Measurements from ENCODE around the gene NAV2. TPM values are rescaled to one million over a fixed set of nuclear protein-coding genes. Genes with fewer than 3 reads are reported as not detected.

NAV2 gene
- total RNA-seq, 1 experiment from 2014 or later: 2.1 TPM

DNA sequence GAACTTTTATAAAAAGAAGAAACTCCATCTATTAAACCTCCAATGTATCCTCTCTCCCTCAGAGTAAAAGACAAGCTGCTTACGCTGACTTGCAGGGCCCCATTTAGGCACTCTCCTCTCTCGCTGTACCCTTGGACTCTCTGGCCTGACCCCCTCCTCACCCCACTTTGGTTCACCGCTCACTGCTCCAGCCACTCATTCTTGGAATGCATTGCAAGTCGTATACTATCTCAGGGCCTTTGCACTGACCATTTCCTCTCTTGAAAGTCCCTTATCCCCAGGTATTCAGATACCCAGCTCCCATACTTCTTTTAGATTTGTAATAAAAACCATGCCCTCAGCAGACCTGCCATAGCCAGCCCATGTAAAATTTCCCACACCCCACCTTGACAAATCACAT lies 308.1 kb downstream of the NAV2 start:
- Histone ChIP-seq H3K27ac (ENCODE audit: low read depth, low read length) (no peak overlapping the region), H3K4me1 (ENCODE audit: control insufficient read depth in 1 of 2, insufficient read depth in 2 of 2, low read length in 2 of 2) (no peaks in the 10 kb centered on the region), H3K9me2 (ENCODE audit: insufficient read depth) (no peaks in the 10 kb centered on the region), H3K9me3 (ENCODE audit: control insufficient read depth in 1 of 2, insufficient read depth in 1 of 2, low read depth in 1 of 2, low read length in 2 of 2) (no peaks in the 10 kb centered on the region), H3K79me2 (ENCODE audit: insufficient read depth, low read length) (no peaks in the 10 kb centered on the region), H3K36me3 (ENCODE audit: control insufficient read depth in 1 of 2, insufficient read depth in 2 of 2, low read length in 2 of 2) (no peaks in the 10 kb centered on the region), H3K4me2 (ENCODE audit: low read length) (no peak overlapping the region), H4K20me1 (ENCODE audit: insufficient read depth) (no peaks in the 10 kb centered on the region), H3K9ac (ENCODE audit: low read length) (no peak overlapping the region), H3K4me3 (replicated peaks in 1 of 2; ENCODE audit: low read depth in 1 of 2, low read length in 2 of 2) (no peak overlapping the region), H3K27me3 (ENCODE audit: insufficient read depth, low read length) (peaks cover 20% of the 10 kb centered on the region), H2AFZ (ENCODE audit: low read depth, low read length, poor library complexity, severe bottlenecking) (no peak overlapping the region)
- DNase-seq (ENCODE audit: low read depth, low spot score) (no peak), ATAC-seq (no peak)
- ChIA-PET CTCF (no interaction called here), POLR2A (no interaction called here), RAD21 (ENCODE audit: low non-redundant PET in 1 of 2, low total read pairs in 2 of 2, uncharacterized antibody in 2 of 2, unreplicated experiment in 2 of 2) (no interaction called here)
- no peak for TF ChIP-seq SIN3A (IDR thresholded peaks at IDR 0.05; ENCODE audit: low read depth)
- TF ChIP-seq, protein P1, sequence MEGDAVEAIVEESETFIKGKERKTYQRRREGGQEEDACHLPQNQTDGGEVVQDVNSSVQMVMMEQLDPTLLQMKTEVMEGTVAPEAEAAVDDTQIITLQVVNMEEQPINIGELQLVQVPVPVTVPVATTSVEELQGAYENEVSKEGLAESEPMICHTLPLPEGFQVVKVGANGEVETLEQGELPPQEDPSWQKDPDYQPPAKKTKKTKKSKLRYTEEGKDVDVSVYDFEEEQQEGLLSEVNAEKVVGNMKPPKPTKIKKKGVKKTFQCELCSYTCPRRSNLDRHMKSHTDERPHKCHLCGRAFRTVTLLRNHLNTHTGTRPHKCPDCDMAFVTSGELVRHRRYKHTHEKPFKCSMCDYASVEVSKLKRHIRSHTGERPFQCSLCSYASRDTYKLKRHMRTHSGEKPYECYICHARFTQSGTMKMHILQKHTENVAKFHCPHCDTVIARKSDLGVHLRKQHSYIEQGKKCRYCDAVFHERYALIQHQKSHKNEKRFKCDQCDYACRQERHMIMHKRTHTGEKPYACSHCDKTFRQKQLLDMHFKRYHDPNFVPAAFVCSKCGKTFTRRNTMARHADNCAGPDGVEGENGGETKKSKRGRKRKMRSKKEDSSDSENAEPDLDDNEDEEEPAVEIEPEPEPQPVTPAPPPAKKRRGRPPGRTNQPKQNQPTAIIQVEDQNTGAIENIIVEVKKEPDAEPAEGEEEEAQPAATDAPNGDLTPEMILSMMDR (IDR thresholded peaks at IDR 0.05 in 2 of 3, conservative IDR thresholded peaks at IDR 0.05 in 1 of 3; ENCODE audit: borderline replicate concordance in 1 of 3, insufficient read depth in 1 of 3, low read depth in 2 of 3, low read length in 2 of 3): no peak
- no peak for TF ChIP-seq ZNF274 (IDR thresholded peaks at IDR 0.05; ENCODE audit: low read depth, low read length)
- TF ChIP-seq, protein P2, sequence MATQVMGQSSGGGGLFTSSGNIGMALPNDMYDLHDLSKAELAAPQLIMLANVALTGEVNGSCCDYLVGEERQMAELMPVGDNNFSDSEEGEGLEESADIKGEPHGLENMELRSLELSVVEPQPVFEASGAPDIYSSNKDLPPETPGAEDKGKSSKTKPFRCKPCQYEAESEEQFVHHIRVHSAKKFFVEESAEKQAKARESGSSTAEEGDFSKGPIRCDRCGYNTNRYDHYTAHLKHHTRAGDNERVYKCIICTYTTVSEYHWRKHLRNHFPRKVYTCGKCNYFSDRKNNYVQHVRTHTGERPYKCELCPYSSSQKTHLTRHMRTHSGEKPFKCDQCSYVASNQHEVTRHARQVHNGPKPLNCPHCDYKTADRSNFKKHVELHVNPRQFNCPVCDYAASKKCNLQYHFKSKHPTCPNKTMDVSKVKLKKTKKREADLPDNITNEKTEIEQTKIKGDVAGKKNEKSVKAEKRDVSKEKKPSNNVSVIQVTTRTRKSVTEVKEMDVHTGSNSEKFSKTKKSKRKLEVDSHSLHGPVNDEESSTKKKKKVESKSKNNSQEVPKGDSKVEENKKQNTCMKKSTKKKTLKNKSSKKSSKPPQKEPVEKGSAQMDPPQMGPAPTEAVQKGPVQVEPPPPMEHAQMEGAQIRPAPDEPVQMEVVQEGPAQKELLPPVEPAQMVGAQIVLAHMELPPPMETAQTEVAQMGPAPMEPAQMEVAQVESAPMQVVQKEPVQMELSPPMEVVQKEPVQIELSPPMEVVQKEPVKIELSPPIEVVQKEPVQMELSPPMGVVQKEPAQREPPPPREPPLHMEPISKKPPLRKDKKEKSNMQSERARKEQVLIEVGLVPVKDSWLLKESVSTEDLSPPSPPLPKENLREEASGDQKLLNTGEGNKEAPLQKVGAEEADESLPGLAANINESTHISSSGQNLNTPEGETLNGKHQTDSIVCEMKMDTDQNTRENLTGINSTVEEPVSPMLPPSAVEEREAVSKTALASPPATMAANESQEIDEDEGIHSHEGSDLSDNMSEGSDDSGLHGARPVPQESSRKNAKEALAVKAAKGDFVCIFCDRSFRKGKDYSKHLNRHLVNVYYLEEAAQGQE (IDR thresholded peaks at IDR 0.05; ENCODE audit: low read depth): no peak
- TF ChIP-seq SP1 (IDR thresholded peaks at IDR 0.05; ENCODE audit: low read depth): no peak
- TF ChIP-seq SRF (IDR thresholded peaks at IDR 0.05; ENCODE audit: low read depth): no peak
- no peak for TF ChIP-seq FOSL1 (IDR thresholded peaks at IDR 0.05; ENCODE audit: low read depth)
- no peak for TF ChIP-seq EGR1 (IDR thresholded peaks at IDR 0.05; ENCODE audit: low read depth)
- TF ChIP-seq, protein P3, sequence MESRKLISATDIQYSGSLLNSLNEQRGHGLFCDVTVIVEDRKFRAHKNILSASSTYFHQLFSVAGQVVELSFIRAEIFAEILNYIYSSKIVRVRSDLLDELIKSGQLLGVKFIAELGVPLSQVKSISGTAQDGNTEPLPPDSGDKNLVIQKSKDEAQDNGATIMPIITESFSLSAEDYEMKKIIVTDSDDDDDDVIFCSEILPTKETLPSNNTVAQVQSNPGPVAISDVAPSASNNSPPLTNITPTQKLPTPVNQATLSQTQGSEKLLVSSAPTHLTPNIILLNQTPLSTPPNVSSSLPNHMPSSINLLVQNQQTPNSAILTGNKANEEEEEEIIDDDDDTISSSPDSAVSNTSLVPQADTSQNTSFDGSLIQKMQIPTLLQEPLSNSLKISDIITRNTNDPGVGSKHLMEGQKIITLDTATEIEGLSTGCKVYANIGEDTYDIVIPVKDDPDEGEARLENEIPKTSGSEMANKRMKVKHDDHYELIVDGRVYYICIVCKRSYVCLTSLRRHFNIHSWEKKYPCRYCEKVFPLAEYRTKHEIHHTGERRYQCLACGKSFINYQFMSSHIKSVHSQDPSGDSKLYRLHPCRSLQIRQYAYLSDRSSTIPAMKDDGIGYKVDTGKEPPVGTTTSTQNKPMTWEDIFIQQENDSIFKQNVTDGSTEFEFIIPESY (IDR thresholded peaks at IDR 0.05; ENCODE audit: extremely low read depth, insufficient replicate concordance, low read length): no peak
- TF ChIP-seq POLR2A (IDR thresholded peaks at IDR 0.05; ENCODE audit: borderline replicate concordance, extremely low read depth, insufficient read depth, insufficient read length): no peak
- TF ChIP-seq CBX3 (IDR thresholded peaks at IDR 0.05; ENCODE audit: low read depth): no peak
- TF ChIP-seq YY1 (IDR thresholded peaks at IDR 0.05; ENCODE audit: extremely low read depth, insufficient replicate concordance, low read depth, low read length): no peak
- no peak for TF ChIP-seq POLR2AphosphoS5 (IDR thresholded peaks at IDR 0.05; ENCODE audit: low read depth, low read length)
- TF ChIP-seq, protein P4, sequence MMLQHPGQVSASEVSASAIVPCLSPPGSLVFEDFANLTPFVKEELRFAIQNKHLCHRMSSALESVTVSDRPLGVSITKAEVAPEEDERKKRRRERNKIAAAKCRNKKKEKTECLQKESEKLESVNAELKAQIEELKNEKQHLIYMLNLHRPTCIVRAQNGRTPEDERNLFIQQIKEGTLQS (IDR thresholded peaks at IDR 0.05): no peak
- no peak for TF ChIP-seq EZH2 (IDR thresholded peaks at IDR 0.05)
- TF ChIP-seq ZFX (IDR thresholded peaks at IDR 0.05): no peak
- no peak for TF ChIP-seq CEBPB (IDR thresholded peaks at IDR 0.05; ENCODE audit: low read depth)
- intact Hi-C loops (cut with micrococcal nuclease): no loop called here
- BruUV-seq (replicated peaks): no TSS peak

Data from HCT116 (cell line).